ENCODE data around the gene KRT80.

KRT80 gene

DNA sequence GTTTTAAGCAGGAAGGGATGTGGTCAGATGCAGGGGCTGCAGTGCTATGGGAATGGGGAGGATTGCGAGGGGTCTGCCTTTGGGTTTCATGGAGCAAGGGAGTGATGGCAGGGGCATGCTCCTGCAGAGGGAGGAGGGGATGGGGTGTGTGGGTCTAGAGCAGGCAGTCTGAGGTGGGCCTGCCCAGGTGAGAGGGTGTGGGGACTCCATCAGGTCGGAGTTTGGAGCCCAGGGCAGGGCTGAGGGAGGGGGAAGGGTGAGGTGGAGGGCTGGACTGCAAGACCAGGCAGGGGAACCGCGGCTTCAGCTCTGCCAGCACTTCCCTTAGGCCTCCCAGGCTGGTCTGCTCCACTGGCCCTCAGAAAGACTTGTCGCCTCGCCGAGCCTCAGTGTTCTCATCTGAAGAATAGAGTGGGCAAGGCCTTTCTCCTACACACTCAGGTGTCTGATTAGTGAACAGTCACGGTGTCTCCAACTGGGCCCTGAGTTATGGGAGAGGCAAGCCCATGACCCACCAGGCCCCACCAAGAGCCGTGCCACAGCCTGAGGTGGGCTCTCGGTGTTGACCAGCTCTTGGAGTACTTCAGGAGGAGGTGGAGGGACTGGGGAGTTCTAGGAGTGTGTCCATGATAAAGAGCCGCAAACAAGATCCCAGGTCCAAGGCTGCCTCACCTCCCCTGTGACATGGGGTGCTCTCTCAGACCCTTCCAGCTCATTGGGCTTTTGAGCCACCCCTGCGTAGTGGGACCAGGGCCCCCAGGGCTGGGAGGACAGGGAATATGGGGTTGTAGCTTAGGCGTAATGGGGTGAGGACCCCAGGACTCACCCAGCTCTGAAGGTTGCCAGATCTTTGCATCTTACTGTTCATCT, 20.1 kb upstream of the KRT80 start:
- no peak for DNase-seq (ENCODE audit: low read depth in 2 of 3, low spot score in 2 of 3)

DNA sequence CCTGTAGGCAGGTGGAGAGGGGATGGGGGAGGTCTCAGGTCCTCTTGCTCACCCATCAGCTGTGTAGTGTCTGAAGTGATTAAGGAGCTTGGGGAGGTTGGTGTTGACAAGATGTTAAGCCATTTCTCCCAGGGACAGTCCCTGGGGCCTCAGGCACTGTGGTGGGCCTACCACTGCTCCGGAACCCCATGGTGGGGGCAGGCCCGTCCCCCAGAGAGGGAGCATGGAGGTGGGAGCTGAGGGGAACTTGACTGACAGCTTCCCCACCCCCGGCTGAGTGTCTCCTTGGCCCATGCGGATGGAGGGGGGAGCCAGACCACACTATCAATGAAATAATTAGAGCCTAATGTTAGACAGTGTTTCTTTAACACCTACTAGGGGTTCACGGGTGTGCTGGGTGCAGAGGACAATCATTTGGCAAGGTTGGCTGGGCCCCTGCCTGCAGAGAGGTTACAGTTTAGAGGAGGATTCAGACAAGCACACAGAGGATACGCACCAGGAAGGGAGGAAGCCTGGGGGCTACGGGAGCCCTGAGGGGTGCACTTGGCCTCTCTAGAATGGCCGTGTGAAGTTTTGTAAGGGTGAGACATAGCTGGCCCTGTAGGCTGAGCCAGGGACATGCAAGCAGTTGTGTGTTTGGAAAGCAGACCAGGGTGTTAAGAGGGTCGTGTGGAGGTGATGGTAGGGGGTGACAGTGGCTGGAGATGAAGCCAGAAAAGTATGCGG, 19.3 kb upstream of the KRT80 start:
- no peak for DNase-seq (ENCODE audit: low read depth in 2 of 3, low spot score in 2 of 3)

DNA sequence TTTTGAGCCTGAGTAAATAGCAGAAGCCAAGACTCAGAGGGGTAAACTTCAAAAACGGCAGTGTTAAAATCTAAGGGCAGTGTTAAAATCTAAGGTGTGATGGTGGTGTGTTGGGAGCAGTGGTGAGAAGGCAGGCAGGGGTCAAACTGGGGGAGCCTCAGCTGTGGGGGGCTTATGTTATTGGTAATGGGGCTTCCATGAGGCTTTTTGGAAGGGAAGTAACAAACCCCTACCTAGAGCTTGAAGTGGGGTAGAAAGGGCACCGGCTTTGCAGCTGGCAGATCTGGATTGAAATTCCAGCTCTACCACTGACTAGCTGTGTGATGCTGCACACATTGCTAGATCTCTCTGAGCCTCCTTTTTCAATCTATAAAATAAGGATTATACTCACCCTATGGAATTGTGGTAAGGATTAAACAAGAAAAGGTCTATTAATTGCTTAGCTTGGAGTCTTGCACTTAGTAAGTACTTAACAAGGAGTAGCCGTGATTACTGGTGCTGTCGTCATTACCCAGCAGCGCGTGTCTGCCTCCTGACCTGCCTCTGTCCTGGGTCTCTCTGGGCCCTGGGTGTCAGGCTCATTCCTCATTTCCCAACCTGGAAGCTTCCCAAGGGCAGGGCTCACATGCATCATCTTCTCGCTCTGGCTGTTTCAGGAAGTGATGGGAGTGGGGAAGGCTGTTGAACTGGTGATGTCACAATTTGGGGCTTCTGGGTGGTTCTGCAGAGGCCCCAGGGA, 18.5 kb upstream of the KRT80 start:
- DNase-seq (ENCODE audit: low read depth in 2 of 3, low spot score in 2 of 3): no peak

DNA sequence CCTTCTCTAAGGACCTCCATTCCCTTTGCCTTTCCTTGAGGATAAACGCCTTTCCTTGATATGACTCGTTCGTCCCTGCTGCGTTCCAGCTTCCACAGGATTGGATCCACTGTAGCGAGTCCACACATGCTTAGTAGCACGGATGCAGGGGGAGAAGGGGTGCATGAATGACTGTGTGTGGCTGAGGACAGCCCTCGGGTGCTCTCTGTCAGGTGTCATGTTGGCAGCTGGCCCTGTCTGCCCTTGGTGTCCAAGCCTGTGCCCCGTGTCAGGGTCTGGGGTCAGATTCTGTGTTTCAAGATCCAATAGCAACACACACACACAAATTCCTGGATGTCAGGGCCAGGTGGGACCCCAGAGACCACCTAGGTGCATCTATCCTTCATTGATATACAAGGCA, 17.5 kb upstream of the KRT80 start:
- no peak for DNase-seq (ENCODE audit: low read depth in 2 of 3, low spot score in 2 of 3)

DNA sequence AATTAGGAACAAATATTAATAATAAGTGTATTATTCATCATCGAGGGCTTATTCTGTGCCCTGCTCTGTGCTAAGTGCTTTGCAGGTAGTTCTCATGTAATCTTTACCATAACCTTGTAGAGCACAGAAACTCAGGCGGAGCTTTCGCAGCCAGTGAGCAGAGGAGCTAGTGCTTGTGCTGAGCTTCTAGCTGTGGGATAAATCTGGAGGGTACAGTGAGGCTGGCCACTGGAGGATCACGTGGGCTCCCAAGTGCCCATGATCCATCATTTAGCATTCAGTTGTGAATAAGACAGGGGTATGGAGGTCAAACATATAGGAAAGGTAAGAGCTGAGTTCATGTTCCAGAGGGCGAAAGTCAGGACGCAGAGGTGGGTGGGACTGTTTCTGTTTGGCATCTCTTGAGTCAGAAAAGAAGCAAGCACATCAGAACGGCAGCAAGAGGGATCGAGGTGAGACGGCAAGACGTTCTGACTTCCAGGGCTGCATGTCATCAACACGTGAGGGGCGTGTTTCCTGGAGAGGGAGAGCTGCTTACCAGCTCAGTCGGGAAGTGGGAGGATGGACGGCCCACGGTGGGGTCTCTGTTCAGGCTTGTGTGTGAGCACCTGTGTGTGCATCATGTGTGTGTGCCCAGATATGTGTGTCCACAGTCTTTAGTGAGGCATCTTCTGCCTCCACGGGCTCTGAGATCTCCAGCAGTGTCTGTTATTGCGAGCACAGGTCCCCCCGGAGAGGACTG, 16.8 kb upstream of the KRT80 start:
- no peak for DNase-seq (ENCODE audit: low read depth in 2 of 3, low spot score in 2 of 3)

DNA sequence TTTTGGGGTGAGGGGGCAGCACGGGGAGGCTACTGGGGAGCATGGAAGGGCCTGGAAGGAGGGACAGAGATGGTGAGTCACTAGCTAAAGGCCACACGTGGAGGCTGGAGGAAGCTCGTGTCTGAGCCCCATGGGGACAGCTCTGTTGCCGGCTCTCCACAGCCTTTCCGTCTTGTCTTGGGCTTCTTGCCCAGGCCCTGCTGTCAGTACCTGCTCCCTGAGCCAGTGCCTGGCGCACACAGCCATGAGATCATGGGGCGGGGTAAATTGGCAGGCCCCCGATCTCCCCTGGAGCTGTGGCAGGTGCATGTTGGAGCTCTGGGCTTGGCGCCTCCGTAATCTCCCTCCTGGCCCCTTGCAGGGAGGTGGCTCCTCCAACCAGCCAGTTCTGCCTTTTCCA, 16.1 kb upstream of the KRT80 start:
- DNase-seq (ENCODE audit: low read depth in 2 of 3, low spot score in 2 of 3): no peak

DNA sequence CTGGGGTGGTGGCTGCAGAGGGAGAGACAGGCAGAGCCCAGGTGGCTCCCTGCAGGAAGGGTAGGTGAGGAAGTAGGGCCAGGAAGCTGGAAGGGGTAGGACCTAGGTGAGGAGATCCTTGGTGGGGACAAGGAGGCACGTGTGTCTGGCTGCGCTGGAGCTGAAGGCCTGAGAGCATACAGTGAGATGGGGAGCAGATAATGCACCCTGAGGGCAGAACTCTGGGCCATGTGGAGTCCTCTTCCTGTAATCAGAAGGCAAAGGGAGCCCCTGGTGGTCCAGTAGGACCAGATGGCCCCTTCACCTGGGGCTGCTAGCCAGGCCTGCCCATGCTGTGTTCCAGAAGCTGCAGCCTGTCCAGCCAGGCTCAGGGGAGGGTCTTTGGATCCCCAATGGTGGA, 15.3 kb upstream of the KRT80 start:
- DNase-seq (ENCODE audit: low read depth in 2 of 3, low spot score in 2 of 3): no peak

DNA sequence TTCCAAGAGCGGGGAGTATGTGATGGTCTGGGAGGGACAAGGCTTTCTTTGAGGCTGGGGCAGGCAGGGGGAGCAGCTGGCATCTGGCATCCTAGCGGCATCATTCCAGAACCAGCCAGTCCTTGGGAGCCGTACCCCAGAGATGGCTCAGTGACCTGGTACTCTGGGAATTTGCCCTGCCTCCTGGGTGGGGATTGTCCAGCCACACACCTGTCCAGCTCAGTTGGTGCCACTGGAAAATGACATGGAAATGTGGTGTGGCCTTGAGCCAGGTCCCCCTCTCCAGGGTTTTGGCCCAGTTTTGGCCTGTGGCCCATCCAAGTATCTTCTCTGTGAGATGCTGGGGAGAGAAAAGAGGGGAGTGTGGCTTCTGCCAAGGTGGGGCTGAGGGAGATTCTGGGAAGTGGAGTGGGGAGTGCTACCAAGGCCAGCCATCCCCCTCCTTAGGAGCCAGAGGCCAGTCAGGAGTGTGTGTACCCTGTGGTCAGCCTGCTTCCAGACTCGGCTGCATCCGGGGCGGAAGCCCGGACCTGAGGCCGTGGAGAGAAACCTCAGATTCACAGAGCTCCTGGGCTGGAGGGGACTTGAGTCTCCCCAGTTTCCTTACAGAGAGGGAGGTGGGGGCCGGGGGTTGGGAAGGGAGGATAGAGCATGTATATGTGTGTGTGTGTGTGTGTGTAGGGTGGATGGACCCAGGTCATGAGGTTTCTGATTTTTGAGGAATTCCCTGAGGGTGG, 14.7 kb upstream of the KRT80 start:
- no peak for DNase-seq (ENCODE audit: low read depth in 2 of 3, low spot score in 2 of 3)

DNA sequence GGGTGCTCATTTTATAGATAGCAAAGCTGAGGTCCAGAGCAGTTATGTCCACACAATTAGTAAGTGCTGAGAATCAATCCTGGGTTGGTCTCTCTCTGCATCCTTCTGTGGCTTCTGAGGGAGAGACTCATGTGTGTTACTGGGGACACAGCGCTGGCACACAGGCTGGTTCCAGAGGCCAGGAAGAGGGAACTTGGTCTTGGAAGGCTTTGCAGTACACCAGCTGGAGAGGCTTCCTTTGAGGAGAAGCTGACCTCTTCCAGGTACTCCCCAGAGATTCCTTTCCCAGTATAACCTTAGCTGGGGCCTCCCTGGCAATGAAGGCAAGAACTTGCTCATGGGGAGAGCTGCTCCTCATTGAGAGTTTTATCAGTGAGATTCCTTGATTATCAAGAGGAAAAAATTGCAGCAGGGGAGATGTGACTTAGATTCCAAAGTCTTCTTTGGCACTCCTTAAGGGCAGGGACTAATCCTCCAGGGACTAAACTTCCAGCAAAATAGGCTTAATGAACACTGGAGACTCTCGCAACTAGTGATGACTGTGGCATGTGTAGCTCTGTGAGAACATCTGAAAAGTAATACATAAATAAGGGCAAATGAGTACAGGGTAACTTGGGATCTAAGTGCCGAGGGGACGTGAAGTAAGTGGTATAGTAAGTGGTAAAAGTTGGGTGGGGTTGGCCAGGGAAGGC, 13.9 kb upstream of the KRT80 start:
- DNase-seq (ENCODE audit: low read depth in 2 of 3, low spot score in 2 of 3): no peak

DNA sequence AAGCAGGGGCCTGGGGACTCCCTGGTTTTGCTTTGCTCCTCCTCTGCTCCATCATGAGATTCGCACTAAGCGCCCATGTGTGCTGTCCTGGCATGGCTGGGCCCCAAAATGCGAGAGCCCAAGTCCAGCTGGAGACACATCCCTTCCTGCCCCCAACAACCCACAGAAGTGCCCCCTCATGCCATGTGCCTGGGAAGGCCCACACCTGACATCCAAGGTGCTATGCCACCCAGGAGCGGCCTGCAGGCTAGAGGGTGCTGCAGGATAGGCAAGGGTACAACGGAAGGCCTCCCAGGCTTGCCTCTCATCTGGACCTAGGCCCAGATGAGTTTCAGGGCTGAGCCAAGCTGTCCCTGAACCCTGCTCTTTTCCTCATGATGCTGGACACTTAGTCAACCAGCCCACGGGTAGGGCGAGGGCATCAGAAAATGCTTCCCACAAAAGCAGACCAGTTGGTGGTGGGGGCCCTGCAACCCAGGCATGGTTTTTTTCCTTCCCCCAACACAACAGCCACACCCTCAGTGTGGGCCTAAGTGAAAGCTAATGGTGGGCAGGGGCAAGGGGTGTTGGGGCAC, 13.2 kb upstream of the KRT80 start:
- no peak for DNase-seq (ENCODE audit: low read depth in 2 of 3, low spot score in 2 of 3)

DNA sequence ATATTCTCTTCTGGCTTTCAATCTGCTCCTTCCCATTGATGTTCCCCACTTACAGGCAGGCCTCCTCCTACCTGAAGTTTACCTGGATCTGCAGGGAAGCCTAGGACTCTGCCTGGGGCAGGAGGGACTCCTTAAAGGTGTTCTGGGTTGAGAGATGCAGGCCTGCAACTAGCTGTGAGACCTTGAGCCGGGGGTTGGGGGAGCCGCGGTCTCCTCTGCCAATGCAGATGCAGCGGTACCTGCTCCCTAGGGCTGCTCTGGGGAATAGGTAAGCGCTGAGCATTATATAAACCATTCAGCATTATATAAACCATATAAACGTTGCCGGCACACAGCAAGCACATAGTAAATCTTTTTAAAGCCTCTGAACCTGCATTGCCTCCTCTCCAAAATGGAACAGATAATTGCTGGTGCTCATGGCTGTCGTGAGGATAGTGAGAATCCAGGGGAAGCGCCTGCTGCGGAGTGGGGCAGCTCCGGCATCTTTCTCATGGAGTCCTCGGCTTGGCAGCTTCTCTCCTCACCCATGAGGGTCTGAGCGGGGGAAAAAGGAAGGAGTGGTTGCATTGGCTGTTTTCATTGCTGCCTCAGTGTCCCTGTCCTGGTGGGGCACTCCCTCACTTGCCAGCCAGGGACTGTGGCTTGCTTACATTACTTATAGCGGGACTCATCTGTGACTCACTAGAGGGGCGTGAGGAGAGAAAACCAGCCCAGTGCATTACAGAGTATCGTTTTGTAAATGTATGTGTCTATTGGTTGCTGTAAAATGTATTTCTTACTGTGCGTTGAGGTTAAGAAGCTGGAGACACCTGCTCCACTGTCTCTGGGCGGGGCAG, 12.5 kb upstream of the KRT80 start:
- DNase-seq (ENCODE audit: low read depth in 2 of 3, low spot score in 2 of 3): no peak

DNA sequence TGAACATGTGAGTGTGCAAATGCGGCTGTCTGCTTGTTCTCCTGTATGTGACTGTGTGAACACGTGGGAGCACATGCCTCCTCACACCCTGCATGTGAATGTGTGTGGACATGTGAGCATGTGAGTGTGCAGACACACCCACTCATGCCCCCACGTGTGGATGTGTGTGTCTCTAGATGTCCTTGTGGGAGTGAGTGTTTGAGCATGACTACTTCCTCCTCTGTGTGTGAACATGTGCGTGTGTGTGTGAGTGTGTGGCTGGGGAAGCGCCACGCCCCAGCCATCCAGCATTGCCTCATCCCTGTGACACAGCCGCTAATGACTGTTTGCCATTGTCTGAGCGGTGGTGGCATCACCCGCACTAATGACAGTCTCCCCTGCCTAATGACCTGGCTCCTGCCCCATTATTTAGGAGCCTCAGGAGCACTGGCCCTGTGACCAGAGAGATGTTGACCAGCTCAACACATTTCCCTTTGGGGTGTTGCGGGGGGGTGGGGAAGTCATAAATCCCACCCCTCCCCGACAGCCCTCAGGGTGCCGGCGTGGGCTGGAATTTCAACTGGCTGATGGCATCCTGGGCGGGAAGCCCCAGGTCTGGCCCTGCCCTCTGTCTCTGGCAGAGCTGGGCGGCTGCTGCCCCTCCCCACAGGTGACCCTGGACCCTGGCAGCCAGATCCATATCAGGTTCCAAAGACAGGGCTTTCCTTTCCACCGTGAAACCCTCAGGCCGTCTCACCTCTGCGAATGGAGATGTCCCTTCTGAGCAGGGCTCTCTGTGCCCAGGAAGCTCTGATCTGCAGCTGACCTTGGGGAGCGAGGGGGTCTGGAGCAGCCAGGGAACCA, 11.5 kb upstream of the KRT80 start:
- no peak for DNase-seq (ENCODE audit: low read depth in 2 of 3, low spot score in 2 of 3)

DNA sequence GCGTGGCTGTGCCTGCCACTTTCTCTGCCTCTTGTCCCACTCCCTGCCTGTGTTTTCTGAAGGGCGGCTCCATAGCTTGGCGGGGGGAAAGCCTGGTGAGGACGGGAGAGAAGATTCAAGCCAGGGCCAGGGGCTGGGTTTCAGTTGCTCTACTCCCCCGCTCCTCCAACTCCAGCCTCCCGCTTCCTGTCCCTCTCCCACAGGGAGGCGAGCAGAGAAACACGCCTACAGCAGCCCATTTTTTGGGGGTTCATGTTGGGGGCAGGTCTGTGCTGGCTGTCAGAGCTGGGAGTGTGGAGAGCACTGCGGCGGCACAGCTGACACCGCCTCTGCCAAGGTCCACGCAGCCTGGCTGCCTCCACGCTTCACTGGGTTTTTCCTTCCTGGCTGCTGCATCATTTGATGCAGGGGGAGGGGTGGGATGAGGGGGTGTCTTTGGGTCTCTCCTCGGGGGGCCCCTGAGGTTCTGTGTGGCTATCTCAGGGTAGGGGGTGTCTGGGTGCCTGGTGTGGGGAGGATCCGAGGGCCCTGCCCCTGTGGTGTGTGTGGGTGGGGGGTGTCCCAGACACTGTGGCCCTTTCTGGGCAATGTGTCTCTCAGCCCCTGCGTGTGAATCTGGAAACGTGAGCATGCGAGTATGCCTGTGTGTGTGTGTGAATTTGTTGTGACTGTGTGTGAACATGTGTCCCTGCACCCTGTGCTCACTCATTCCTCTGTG, 10.7 kb upstream of the KRT80 start:
- DNase-seq (ENCODE audit: low read depth in 2 of 3, low spot score in 2 of 3): no peak

DNA sequence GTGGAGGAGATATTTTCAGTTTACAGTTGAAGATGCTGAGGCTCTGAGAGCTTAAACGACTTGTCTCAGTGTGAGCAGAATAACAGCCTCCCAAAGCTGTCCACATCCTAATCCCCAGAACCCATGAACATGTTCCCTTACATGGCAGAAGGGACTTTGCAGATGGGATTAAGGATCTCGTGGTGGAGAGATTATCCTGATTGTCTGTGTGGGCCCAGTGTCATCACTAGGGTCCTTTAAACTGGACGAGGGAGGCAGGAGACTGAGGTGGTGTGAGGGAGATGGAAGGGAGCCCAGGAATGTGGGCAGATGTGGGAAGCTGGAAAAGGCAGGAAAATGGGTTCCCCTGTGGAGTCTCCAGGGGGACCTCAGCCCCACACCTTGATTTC, 9.6 kb upstream of the KRT80 start:
- DNase-seq (ENCODE audit: low read depth in 2 of 3, low spot score in 2 of 3): no peak

DNA sequence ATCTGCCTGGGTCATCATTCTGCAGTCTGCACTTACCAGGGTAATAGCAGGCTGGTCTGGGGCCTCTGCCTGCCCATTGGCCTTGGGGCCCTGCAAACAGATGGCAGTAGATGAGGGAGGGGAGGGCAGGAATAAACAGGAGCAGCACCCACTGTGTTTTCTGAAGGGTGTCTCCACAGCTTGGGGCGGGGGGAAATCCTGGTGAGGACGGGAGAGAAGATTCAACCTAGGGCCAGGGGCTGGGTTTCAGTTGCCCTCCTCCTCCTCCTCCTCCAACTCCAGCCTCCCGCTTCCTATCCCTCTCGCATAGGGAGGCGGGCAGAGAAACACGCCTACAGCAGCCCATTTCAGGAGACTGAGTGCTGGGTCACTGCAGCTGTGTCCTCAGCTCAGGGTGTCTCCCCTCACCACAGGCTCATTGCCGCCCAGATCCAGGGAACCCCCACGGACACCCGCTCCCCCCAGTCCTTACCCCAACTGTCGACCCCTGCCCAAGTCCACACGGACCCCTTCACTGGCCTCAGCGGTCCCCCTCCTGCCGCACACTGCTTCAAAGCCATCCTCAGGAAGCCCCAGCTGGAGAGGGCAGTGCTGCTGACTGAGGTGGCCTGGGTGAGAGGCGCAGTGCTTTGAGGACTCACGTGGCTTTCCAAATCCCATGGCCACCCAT, 9.1 kb upstream of the KRT80 start:
- DNase-seq (ENCODE audit: low read depth in 2 of 3, low spot score in 2 of 3): no peak

DNA sequence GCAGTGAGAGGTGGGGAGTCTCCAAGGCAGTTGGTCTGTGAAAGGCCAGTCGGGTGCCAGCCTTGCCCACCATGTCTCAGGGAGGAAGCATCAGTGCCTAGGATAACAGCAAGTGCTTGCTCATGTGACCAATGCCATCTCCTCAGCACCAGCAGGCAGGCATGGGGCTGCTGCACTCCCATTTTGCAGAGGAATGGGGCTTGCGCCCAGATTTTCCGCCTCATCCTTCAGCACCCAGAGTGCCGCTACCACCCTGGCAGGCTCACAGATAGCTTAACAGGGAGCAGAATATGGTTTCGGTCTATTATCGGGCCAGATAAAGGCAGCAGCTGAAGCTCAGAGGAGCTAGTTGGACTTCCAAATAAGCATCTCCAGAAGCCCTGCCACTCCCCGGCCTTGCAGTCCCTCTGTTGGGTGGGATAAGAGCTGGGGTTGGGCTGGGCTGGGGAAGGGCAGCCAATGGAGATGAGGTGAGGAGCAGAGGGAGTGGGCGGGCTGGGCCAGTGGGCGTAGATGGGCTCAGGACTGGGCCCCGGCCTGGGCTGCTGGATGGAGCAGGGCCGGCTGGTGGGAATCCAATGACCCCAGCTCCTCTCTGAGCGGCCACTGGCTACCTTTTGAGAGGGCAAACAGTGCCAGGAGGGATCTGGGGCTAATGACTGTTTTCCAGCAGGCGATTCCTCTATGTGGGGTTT, 8.4 kb upstream of the KRT80 start:
- no peak for DNase-seq (ENCODE audit: low read depth in 2 of 3, low spot score in 2 of 3)

Data from activated CD8-positive, alpha-beta memory T cell treated with anti-CD3 and anti-CD28 coated beads for 48 hours (primary cell).